SK-N-SH (cell line): ENCODE results near the gene FXYD5. TPM values are rescaled to one million over a fixed set of nuclear protein-coding genes. Genes with fewer than 3 reads are reported as not detected.

Experiments
- CTCF ChIA-PET: fragments of 300-600, 350-600 bp; formaldehyde crosslinking; extraction: SDS; loops from one replicate; lab custom pipeline; 2021; lab: Yijun Ruan, JAX
- POLR2A ChIA-PET: fragments of 350-600 bp; sonication (Branson Sonifier 250); formaldehyde crosslinking; extraction: SDS; loops from one replicate; lab custom pipeline; 2020; ENCODE audit warnings: antibody characterized with exemption, inconsistent platforms; lab: Yijun Ruan, JAX
- DNase-seq: peaks from one replicate; pipeline ENCODE4 v3.0.0; 2012
- H2AFZ ChIP-seq: fragments of 200-600 bp; sonication (generic); 2 replicates; pipeline ENCODE4 v1.8.1; 2016; ENCODE audit warnings: antibody characterized with exemption, mild to moderate bottlenecking, low read depth
- H3F3A ChIP-seq: fragments of 200-600 bp; sonication (generic); replicated peaks from 2 replicates; pipeline ENCODE3; 2016; ENCODE audit warnings: antibody characterized with exemption, mild to moderate bottlenecking; ENCODE audit not compliant: insufficient read depth
- H3K27ac ChIP-seq, 2 experiments: fragments of 200-500 bp in 1 of 2; fragments of 200-600 bp in 1 of 2; sonication (Bioruptor generic) in 1 of 2; sonication (generic), shearing (Covaris generic) in 1 of 2; 2 replicates each; pipeline versions ENCODE4 v1.5.1 to v1.6.1; 2014 to 2016; ENCODE audit warnings: low read depth in 2 of 2, inconsistent platforms in 1 of 2, low read length in 1 of 2, mild to moderate bottlenecking in 1 of 2, mixed read lengths in 1 of 2
- H3K27me3 ChIP-seq: fragments of 200-600 bp; sonication (generic), shearing (Covaris generic); 2 replicates; pipeline ENCODE4 v1.6.1; 2016; ENCODE audit warnings: mixed run types; ENCODE audit not compliant: insufficient read depth
- H3K36me3 ChIP-seq, 2 experiments: fragments of 200-500 bp in 1 of 2; fragments of 200-600 bp in 1 of 2; sonication (Bioruptor generic) in 1 of 2; sonication (generic) in 1 of 2; replicated peaks in 1 of 2; 2 replicates each; pipeline versions ENCODE3 to v1.5.1; 2014 to 2016; ENCODE audit warnings: low read length in 1 of 2, mild to moderate bottlenecking in 1 of 2; ENCODE audit not compliant: insufficient read depth in 2 of 2, control insufficient read depth in 1 of 2
- H3K4me1 ChIP-seq, 2 experiments: fragments of 200-500 bp in 1 of 2; fragments of 200-600 bp in 1 of 2; sonication (Bioruptor generic) in 1 of 2; sonication (generic), shearing (Covaris generic) in 1 of 2; 2 replicates each; pipeline versions ENCODE4 v1.5.1 to v1.6.1; 2014 to 2016; ENCODE audit warnings: low read depth in 1 of 2, low read length in 1 of 2, mixed run types in 1 of 2; ENCODE audit not compliant: insufficient read depth in 2 of 2, control insufficient read depth in 1 of 2
- H3K4me2 ChIP-seq: fragments of 200-600 bp; sonication (generic), shearing (Covaris generic); 2 replicates; pipeline ENCODE4 v1.6.1; 2017; ENCODE audit warnings: mixed run types
- H3K4me3 ChIP-seq, 2 experiments: fragments of 200-500 bp in 1 of 2; fragments of 200-600 bp in 1 of 2; sonication (Bioruptor generic) in 1 of 2; sonication (generic), shearing (Covaris generic) in 1 of 2; 2 replicates each; pipeline versions ENCODE4 v1.5.1 to v1.8.1; 2014 to 2016; ENCODE audit warnings: low read depth in 2 of 2, inconsistent platforms in 1 of 2, low read length in 1 of 2, mild to moderate bottlenecking in 1 of 2, mixed read lengths in 1 of 2, moderate library complexity in 1 of 2
- H3K79me2 ChIP-seq: fragments of 200-600 bp; sonication (generic); 2 replicates; pipeline ENCODE4 v1.8.1; 2017; ENCODE audit warnings: mild to moderate bottlenecking; ENCODE audit not compliant: insufficient read depth
- H3K9ac ChIP-seq: fragments of 200-600 bp; sonication (generic); 2 replicates; pipeline ENCODE4 v1.6.1; 2017; ENCODE audit warnings: mixed run types
- H3K9me2 ChIP-seq: fragments of 200-600 bp; sonication (generic); 2 replicates; pipeline ENCODE4 v1.6.1; 2017; ENCODE audit warnings: mixed run types
- H3K9me3 ChIP-seq: fragments of 200-600 bp; sonication (generic); 2 replicates; pipeline ENCODE4 v1.6.1; 2017; ENCODE audit warnings: mixed run types, mild to moderate bottlenecking, moderate library complexity
- H4K20me1 ChIP-seq: fragments of 200-600 bp; sonication (generic); 2 replicates; pipeline ENCODE4 v1.6.1; 2017; ENCODE audit warnings: mild to moderate bottlenecking, mixed run types; ENCODE audit not compliant: insufficient read depth
- CTCF ChIP-seq: fragments of 200-600 bp; sonication (generic); IDR thresholded peaks from 2 replicates; pipeline ENCODE4 v1.6.1; 2017; ENCODE audit warnings: antibody characterized with exemption, mild to moderate bottlenecking, moderate library complexity
- ELF1 ChIP-seq: IDR thresholded peaks from 2 replicates; pipeline ENCODE4 v1.4.0; 2012
- FOXJ3 ChIP-seq: sonication (generic); formaldehyde crosslinking; IDR thresholded peaks from 2 replicates; pipeline ENCODE4 v1.5.1; 2020; ENCODE audit warnings: mild to moderate bottlenecking, missing genetic modification reagents
- GABPA ChIP-seq: IDR thresholded peaks from 2 replicates; pipeline ENCODE4 v1.4.0; 2012; ENCODE audit warnings: low read depth, mild to moderate bottlenecking
- MAX ChIP-seq: IDR thresholded peaks from 2 replicates; pipeline ENCODE4 v1.4.0; 2012; ENCODE audit warnings: low read depth
- POLR2AphosphoS5 ChIP-seq: IDR thresholded peaks from 2 replicates; pipeline ENCODE4 v1.6.1; 2012; ENCODE audit warnings: low read depth, low read length
- RFX5 ChIP-seq: IDR thresholded peaks from 2 replicates; pipeline ENCODE4 v1.6.1; 2012; ENCODE audit warnings: mild to moderate bottlenecking, improper control_type of control experiment, low read length
- RXRA ChIP-seq: IDR thresholded peaks from 2 replicates; pipeline ENCODE4 v1.4.0; 2012; ENCODE audit warnings: low read depth, mild to moderate bottlenecking, borderline replicate concordance
- SMC3 ChIP-seq: IDR thresholded peaks from 2 replicates; pipeline ENCODE4 v1.6.1; 2012; ENCODE audit warnings: low read depth, low read length, improper control_type of control experiment
- TAF1 ChIP-seq: IDR thresholded peaks from 2 replicates; pipeline ENCODE4 v1.6.1; 2012; ENCODE audit warnings: low read depth, mild to moderate bottlenecking, low read length, moderate library complexity, borderline replicate concordance
- USF2 ChIP-seq: fragments of 150-350 bp; IDR thresholded peaks from 2 replicates; pipeline ENCODE4 v1.6.1; 2017; ENCODE audit warnings: antibody characterized with exemption, low read length, low read depth, borderline replicate concordance
- WGBS: methylation state at CpG from one replicate; pipeline ENCODE4 v1.1.6; 2017; ENCODE audit warnings: low lambda C conversion rate; 5-methylcytosine and 5-hydroxymethylcytosine counted together
- polyA plus RNA-seq, 3 experiments: library from polyadenylated mRNA; depleted of rRNA; stranded (reverse); fragments of >200 nt; gene quantifications; 2 replicates each; pipeline ENCODE4 v1.2.3, GENCODE V29; 2012

The FXYD5 gene
- polyA plus RNA-seq, 1 of the 3 experiments (the other 2 are of a cell fraction), result 195 TPM

GRCh38 chr19:35142606-35143230, 11.8 kb upstream of the FXYD5 start (continued):
- TF ChIP-seq SMC3, result peak; percentile 22; the same call in 1 of the 2 replicates
- TF ChIP-seq, all 33 proteins: peak for 3

- H3K36me3 ChIP-seq, result no peaks in the 10 kb centered on the region
- H3K4me1 ChIP-seq, result peaks cover 0 to 25% of the 10 kb centered on the region in 2 experiments; a peak in 2 of 4 replicates
- H3K9me3 ChIP-seq, result no peaks in the 10 kb centered on the region
- no peak for TF ChIP-seq CTCF
- TF ChIP-seq FOXJ3 (CRISPR knock-in tag), result no peak
- TF ChIP-seq RXRA, result no peak
- no peak for TF ChIP-seq POLR2AphosphoS5
- TF ChIP-seq MAX, result no peak
- no peak for TF ChIP-seq TAF1
- no peak for TF ChIP-seq GABPA
- no peak for TF ChIP-seq RFX5
- no peak for TF ChIP-seq USF2
- TF ChIP-seq ELF1, result no peak
- H3F3A ChIP-seq, result peaks cover 6% of the 10 kb centered on the region
- H3K4me3 ChIP-seq, result peak within 1 kb of the TSS in 1 of 2 experiments; percentile 34; a peak in 2 of 4 replicates
- DNase-seq, result peak; percentile 66
- H3K27ac ChIP-seq, result no peak within 1 kb of the TSS
- under 1% methylated on average over 10 of the region's 31 CpGs for WGBS
- ChIA-PET POLR2A (interaction anchor here (0.8 kb wide), 1 partner anchor 87 kb away, joined by 3 read pairs; no protein-coding TSS in a partner anchor), CTCF (interaction anchor here (0.7 to 5.1 kb wide), 22 partner anchors 10 to 161 kb away, joined by 3 to 59 read pairs (median 4); partner anchors contain the start of gene FXYD5)
- H3K9ac ChIP-seq, result no peak within 1 kb of the TSS
- no peak within 1 kb of the TSS for H2AFZ ChIP-seq
- H3K4me2 ChIP-seq, result peak within 1 kb of the TSS; percentile 73
- no peaks in the 10 kb centered on the region for H3K9me2 ChIP-seq
- peaks cover 27% of the 10 kb centered on the region; the same call in 1 of the 2 replicates for H3K27me3 ChIP-seq
- H3K79me2 ChIP-seq, result no peaks in the 10 kb centered on the region
- no peaks in the 10 kb centered on the region for H4K20me1 ChIP-seq
These were observed 11.3 kb upstream of the FXYD5 start, which contains the start of gene FXYD7 for GRCh38 chr19:35143231-35143715. Gene FXYD7 (plus strand): TSS chr19:35143255. CDS start chr19:35143334, 79 bp downstream.
